Panc1 (cell line): ENCODE results near the gene NPW. TPM values are rescaled to one million over a fixed set of nuclear protein-coding genes. Genes with fewer than 3 reads are reported as not detected.
A peak's percentile ranks its signal among the peaks of the same experiment; 100 is the strongest.

Experiments
- ATAC-seq: fragments of 200-7000 bp; cut with Tn5 transposase; 2 replicates; pipeline ENCODE4 v1.9.1; 2020; ENCODE audit warnings: mild to moderate bottlenecking, moderate library complexity
- BruUV-seq: library from RNA; stranded (reverse); fragments of 400-500 nt; replicated peaks from 2 replicates; lab custom pipeline; 2021; lab: Mats Ljungman, UMichigan
- CTCF ChIA-PET: fragments of 300-600 bp; sonication (Branson Sonifier 250); formaldehyde crosslinking; loops from one replicate; lab custom pipeline; 2022; ENCODE audit warnings: antibody characterized with exemption; lab: Charles Lee
- POLR2A ChIA-PET: fragments of 300-600 bp; sonication (Branson Sonifier 250); formaldehyde crosslinking; loops from one replicate; lab custom pipeline; 2022; ENCODE audit warnings: antibody characterized with exemption; lab: Charles Lee
- DNase-seq: peaks from one replicate; pipeline ENCODE4 v3.0.0-alpha.2; 2010; ENCODE audit warnings: low read depth, low spot score
- H3K27ac ChIP-seq: 2 replicates; pipeline ENCODE4 v1.5.1; 2011; ENCODE audit warnings: mild to moderate bottlenecking, low read length, inconsistent platforms
- H3K27me3 ChIP-seq: fragments of 200-500 bp; sonication (Bioruptor generic); 2 replicates; pipeline ENCODE4 v1.6.0; 2014; ENCODE audit warnings: low read length, inconsistent platforms; ENCODE audit not compliant: control insufficient read depth, insufficient read depth
- H3K36me3 ChIP-seq: fragments of 200-500 bp; sonication (Bioruptor generic); 2 replicates; pipeline ENCODE4 v1.5.1; 2014; ENCODE audit warnings: inconsistent platforms, mild to moderate bottlenecking, low read length, moderate library complexity; ENCODE audit not compliant: control insufficient read depth, insufficient read depth
- H3K4me1 ChIP-seq: 2 replicates; pipeline ENCODE4 v1.5.1; 2011; ENCODE audit warnings: inconsistent platforms, mild to moderate bottlenecking, low read length, moderate library complexity; ENCODE audit not compliant: control insufficient read depth, insufficient read depth
- H3K4me3 ChIP-seq, 2 experiments: 2 replicates each; pipeline ENCODE4 v1.5.1; 2011 to 2012; ENCODE audit warnings: low read depth in 2 of 2, low read length in 2 of 2, mild to moderate bottlenecking in 2 of 2, inconsistent platforms in 1 of 2, moderate library complexity in 1 of 2
- H3K9me3 ChIP-seq: fragments of 200-500 bp; sonication (Bioruptor generic); 2 replicates; pipeline ENCODE4 v1.5.1; 2014; ENCODE audit warnings: low read depth, mild to moderate bottlenecking, inconsistent platforms, low read length, moderate library complexity; ENCODE audit not compliant: control insufficient read depth, insufficient read depth
- POLR2AphosphoS5 ChIP-seq: IDR thresholded peaks from 2 replicates; pipeline ENCODE4 v1.6.1; 2012; ENCODE audit warnings: mild to moderate bottlenecking, low read depth, low read length, moderate library complexity
- SIN3A ChIP-seq: IDR thresholded peaks from 2 replicates; pipeline ENCODE4 v1.6.1; 2012; ENCODE audit warnings: low read depth, mild to moderate bottlenecking, low read length, moderate library complexity, borderline replicate concordance; ENCODE audit not compliant: insufficient read depth
- TCF7L2 ChIP-seq: IDR thresholded peaks from 2 replicates; pipeline ENCODE4 v1.6.1; 2011; ENCODE audit warnings: mild to moderate bottlenecking, low read depth, low read length, inconsistent platforms
- in situ Hi-C: cut with HindIII; loops from 2 replicates; pipeline ENCODE4 v1.10.0; 2016; ENCODE audit warnings: low sequenced_read_pairs, low pct_unique_long_range_greater_than_20kb
- intact Hi-C: fragments of 100-400 bp; cut with micrococcal nuclease; formaldehyde crosslinking; loops from one replicate; pipeline ENCODE4 v1.10.0; 2022; ENCODE audit not compliant: unreplicated experiment
- total RNA-seq: library from RNA; stranded (reverse); gene quantifications from one replicate; pipeline ENCODE4 v1.2.1, GENCODE V29; 2021; ENCODE audit not compliant: unreplicated experiment
- TF ChIP-seq, protein P1 (sequence below): fragments of 450-650 bp; IDR thresholded peaks from 2 replicates; pipeline ENCODE4 v1.5.1; 2017; ENCODE audit warnings: mild to moderate bottlenecking
- TF ChIP-seq, protein P2 (sequence below), 2 experiments: IDR thresholded peaks; 2 replicates each; pipeline ENCODE4 v1.6.1; 2011 to 2012; ENCODE audit warnings: low read depth in 2 of 2, control low read depth in 1 of 2, low read length in 1 of 2, mild to moderate bottlenecking in 1 of 2, moderate library complexity in 1 of 2; ENCODE audit not compliant: insufficient read depth in 1 of 2

NPW gene
- total RNA-seq, 1 experiment from 2014 or later = 15.3 TPM

DNA sequence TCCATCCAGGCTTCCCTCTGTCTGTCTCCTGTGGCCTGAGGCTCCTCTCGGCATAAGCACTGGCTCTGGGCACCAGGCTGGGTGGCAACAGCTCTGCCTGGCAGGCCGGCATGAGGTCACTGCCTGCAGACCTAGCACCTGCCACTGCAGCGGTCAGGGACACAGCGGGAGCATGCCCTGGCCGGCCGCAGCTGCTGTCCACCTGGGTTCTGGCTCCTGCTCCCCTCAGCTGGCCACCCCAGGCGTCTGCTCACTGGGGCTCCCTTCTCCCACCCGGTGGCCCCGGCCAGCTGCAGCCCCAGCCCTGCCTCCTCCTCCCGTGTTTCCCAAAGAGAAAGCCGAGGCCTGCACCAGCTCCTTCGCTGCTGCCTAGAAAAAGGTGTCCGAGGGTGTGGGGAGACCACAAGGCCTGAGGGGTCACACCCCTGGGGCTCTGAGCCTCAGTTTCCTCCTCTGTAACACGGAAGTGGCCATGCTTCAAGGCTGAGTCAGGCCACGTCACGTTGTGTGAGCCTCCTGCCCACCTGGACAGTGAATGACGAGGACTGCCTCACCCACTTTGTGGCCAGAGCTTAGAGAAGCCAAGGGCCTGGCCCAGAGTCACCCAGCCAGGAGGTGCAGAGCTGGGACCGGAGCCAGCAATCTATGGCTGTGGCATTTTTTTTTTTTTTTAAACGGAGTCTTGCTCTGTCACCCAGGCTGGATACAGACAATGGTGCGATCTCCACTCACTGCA lies 21.4 kb downstream of the NPW start:
- Histone ChIP-seq H3K9me3 (no peaks in the 10 kb centered on the region), H3K27me3 (no peaks in the 10 kb centered on the region), H3K36me3 (no peaks in the 10 kb centered on the region), H3K4me1 (peaks cover 56% of the 10 kb centered on the region), H3K4me3 (no peak overlapping the region), H3K27ac (peak overlapping the region; percentile 82)
- no TSS peak for BruUV-seq
- in situ Hi-C loops (no loop called here), intact Hi-C loops (no loop called here)
- POLR2A ChIA-PET = interaction anchor here (0.7 kb wide), 2 partner anchors 50 to 59 kb away, joined by 4 to 5 read pairs; no protein-coding TSS in a partner anchor
- no peak for DNase-seq
- CTCF ChIA-PET = interaction anchor here (0.7 kb wide), 1 partner anchor 111 kb away, joined by 4 read pairs; no protein-coding TSS in a partner anchor
- TF ChIP-seq POLR2AphosphoS5 (no peak; the same call in 1 of the 2 replicates), TCF7L2 (no peak), SIN3A (no peak)
- TF ChIP-seq, protein P1, sequence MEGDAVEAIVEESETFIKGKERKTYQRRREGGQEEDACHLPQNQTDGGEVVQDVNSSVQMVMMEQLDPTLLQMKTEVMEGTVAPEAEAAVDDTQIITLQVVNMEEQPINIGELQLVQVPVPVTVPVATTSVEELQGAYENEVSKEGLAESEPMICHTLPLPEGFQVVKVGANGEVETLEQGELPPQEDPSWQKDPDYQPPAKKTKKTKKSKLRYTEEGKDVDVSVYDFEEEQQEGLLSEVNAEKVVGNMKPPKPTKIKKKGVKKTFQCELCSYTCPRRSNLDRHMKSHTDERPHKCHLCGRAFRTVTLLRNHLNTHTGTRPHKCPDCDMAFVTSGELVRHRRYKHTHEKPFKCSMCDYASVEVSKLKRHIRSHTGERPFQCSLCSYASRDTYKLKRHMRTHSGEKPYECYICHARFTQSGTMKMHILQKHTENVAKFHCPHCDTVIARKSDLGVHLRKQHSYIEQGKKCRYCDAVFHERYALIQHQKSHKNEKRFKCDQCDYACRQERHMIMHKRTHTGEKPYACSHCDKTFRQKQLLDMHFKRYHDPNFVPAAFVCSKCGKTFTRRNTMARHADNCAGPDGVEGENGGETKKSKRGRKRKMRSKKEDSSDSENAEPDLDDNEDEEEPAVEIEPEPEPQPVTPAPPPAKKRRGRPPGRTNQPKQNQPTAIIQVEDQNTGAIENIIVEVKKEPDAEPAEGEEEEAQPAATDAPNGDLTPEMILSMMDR = no peak
- TF ChIP-seq, protein P2, sequence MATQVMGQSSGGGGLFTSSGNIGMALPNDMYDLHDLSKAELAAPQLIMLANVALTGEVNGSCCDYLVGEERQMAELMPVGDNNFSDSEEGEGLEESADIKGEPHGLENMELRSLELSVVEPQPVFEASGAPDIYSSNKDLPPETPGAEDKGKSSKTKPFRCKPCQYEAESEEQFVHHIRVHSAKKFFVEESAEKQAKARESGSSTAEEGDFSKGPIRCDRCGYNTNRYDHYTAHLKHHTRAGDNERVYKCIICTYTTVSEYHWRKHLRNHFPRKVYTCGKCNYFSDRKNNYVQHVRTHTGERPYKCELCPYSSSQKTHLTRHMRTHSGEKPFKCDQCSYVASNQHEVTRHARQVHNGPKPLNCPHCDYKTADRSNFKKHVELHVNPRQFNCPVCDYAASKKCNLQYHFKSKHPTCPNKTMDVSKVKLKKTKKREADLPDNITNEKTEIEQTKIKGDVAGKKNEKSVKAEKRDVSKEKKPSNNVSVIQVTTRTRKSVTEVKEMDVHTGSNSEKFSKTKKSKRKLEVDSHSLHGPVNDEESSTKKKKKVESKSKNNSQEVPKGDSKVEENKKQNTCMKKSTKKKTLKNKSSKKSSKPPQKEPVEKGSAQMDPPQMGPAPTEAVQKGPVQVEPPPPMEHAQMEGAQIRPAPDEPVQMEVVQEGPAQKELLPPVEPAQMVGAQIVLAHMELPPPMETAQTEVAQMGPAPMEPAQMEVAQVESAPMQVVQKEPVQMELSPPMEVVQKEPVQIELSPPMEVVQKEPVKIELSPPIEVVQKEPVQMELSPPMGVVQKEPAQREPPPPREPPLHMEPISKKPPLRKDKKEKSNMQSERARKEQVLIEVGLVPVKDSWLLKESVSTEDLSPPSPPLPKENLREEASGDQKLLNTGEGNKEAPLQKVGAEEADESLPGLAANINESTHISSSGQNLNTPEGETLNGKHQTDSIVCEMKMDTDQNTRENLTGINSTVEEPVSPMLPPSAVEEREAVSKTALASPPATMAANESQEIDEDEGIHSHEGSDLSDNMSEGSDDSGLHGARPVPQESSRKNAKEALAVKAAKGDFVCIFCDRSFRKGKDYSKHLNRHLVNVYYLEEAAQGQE (IDR thresholded peaks at IDR 0.05; ENCODE audit: insufficient read depth in 1 of 2, low read depth in 2 of 2, low read length in 1 of 2) = no peak
- ATAC-seq = peak; percentile 56

DNA sequence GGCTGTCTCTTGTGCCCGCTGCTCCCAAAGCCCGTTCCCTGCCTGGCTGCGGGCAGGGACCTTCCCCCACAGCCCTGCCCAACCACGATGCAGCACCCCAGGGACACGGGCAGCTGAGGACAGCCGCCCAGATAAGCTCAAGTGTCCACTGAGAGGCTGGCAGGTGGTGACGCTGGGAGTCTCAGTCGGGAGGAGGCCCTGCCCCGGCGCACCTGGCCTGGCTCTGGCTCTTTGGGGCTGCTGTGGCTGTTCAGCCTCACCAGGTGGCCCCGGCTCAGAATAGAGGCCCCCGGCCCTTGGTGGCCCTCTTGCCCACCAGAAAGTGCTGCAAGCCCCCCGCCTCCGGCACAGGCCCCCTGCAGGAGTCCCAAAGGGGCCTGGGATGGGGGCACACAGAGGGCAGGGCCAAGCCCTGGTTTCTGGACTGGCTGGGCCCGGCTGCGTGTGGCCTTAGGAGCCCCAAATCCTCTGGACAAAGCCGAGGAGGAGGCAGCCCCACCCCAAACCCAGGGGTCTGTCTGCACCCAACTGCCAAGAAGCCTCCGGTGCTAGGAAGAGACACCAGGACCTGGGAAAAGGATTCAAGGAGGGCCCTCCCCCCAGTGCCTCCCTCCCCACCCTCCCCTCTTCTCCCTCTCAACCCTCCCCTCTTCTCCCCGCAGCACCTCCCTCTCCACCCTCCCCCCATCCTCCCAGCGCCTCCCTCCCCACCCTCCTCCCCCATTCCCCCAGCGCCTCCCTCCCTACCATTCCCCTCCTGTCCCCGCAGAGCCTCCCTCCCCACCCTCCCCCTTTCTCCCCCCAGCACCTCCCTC lies 22.8 kb downstream of the NPW start:
- Histone ChIP-seq H3K4me3 (no peak overlapping the region), H3K27me3 (no peaks in the 10 kb centered on the region), H3K4me1 (peaks cover 54% of the 10 kb centered on the region), H3K36me3 (no peaks in the 10 kb centered on the region), H3K27ac (peak overlapping the region; percentile 35; the same call in 1 of the 2 replicates), H3K9me3 (no peaks in the 10 kb centered on the region)
- TF ChIP-seq POLR2AphosphoS5 (no peak), TCF7L2 (no peak), SIN3A (no peak)
- TF ChIP-seq, protein P1 = no peak
- TF ChIP-seq, protein P2 (IDR thresholded peaks at IDR 0.05; ENCODE audit: insufficient read depth in 1 of 2, low read depth in 2 of 2, low read length in 1 of 2) = no peak
- DNase-seq = no peak
- ATAC-seq = no peak
- in situ Hi-C loops (no loop called here), intact Hi-C loops (no loop called here)
- ChIA-PET CTCF (interaction anchor here (0.5 to 0.8 kb wide), 2 partner anchors 39 to 98 kb away, joined by 3 to 8 read pairs; no protein-coding TSS in a partner anchor), POLR2A (no interaction called here)
- BruUV-seq = no TSS peak
